Hypothalamus (tissue), 51 donors: ENCODE data around the gene CADPS2.

Experiments
- DNase-seq, 51 donors: peaks; one replicate each; lab custom pipeline; 2025; lab: John Stamatoyannopoulos, UW

The CADPS2 gene

DNA sequence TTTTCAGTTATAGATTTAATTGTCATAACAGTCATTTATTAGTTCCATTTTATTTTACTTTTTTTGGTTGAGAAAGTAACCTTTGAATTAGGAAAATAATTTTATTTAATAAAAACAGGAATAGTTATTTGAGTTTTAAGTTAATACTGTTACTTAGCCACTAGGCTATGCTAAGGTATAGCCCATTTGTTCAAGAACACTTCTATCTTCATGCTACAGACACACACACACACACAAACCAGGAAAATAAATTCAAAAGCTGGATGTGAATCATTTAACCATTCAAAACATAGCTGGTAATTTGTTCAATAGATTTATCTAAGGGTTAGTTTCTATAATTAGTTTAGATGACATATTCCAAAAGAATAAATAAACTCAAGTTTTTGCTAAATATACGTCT is 335.7 kb downstream of the CADPS2 start:
- no peak for DNase-seq

DNA sequence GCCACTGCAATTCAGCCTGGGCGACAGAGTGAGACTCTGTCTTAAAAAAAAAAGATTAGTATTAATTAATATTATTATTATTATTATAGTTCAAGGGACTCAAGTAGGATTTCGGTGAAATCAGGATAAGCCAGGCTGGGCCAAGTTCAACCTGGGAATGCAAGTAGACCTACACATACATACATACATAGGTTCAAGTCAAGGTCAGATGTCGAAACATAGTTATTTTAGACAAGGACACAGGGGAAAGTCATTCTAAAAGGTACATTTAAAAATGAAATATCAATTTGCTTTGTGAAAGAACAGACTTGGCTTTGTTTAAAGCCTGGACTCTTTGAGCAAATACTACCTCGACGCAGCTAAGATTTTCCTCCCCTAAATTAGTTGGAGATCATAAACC is 336.7 kb downstream of the CADPS2 start:
- no peak for DNase-seq

DNA sequence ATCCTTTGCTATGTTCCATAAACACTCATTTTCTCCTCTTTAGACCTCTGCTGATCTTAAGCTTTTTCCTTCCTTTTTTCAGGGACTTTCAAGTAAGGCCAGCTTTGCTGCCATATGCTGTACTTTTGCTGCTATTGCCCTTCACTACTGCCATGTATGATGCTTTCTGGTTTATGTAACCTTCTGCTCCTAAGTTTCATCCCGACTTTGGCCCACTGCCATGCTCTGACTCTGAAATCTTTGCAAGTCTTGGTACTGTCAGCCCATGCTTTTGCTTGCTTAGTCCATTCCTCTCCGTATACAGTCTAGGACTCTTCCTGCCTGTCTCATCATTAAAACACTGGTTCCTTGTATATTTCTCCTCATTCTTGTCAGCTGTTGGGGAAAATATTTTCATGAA is 339.8 kb downstream of the CADPS2 start:
- DNase-seq = no peak

DNA sequence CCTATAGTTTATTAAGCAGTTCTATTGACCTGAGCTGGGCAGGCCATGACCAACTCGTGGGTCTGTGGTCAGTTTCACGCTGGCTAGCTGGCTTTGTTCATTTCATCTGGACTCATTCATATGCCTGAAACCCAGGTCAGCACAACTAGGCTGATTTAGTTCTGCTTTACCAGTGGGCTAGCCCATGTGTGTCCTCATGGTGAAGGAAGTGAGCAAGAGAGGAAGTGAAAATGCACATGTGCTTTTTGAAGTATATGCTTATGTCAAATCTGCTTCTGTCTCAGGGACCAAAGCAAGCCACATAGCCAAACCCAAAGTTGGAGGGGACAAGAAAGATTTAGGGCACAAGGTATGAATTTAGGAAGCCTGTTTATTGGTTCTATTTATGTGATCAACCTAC is 341.8 kb downstream of the CADPS2 start:
- DNase-seq = peak in 19 of 51 donors; percentile 1 to 28 (median 10)

DNA sequence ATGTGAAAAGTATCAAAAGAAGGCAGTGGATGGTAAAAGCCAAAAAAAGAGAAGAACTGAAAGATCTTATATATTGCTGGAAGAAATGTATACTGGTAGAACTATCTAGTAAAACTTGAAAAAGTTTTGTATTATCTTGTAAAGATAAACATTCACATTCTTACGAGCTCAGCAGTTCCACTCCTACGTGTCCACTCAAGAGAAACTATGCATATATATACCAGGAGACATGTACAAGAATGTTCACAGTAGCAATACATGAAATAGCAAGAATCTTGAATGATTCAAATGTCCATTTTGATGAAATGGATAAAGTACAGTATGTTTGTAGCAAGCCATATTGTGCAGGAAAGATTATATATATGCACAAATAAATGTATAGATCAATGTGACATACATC is 342.4 kb downstream of the CADPS2 start:
- DNase-seq = no peak

DNA sequence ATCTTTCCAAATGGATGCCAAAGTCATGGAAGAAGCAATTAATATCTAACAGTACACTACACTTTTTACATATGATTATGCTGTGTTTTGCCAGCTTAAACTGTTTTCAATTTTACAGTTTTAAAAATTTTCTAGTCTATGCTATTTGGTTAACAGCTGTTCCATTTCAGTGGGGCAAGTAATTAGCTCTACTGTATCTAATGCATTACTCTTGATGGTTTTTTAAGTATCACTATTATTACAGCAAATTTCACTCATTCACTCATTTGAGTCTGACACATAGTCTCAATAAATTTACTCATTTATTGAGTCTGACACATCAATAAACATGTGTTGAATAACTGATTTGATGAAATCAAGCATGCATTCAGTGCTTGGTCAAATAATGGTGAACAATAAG is 343.1 kb downstream of the CADPS2 start:
- DNase-seq = no peak

DNA sequence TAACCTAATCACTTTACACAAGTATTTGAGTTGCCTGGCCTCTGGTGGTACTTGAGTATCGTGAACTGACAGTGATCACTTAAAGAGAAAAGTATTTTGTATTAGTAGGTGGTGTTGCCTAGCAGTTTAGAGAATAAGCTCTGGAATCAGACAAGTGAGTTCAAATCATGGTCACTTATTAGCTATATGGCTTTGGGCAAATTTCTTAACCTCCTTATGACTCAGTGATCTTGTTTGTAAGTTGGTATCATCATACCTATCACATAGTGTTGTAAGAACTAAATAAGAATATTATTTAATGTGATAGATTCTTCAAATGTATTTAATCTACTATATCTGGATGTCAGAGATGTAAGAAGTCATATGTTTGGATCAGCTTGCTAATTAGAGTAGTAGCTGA is 351.2 kb downstream of the CADPS2 start:
- no peak for DNase-seq

DNA sequence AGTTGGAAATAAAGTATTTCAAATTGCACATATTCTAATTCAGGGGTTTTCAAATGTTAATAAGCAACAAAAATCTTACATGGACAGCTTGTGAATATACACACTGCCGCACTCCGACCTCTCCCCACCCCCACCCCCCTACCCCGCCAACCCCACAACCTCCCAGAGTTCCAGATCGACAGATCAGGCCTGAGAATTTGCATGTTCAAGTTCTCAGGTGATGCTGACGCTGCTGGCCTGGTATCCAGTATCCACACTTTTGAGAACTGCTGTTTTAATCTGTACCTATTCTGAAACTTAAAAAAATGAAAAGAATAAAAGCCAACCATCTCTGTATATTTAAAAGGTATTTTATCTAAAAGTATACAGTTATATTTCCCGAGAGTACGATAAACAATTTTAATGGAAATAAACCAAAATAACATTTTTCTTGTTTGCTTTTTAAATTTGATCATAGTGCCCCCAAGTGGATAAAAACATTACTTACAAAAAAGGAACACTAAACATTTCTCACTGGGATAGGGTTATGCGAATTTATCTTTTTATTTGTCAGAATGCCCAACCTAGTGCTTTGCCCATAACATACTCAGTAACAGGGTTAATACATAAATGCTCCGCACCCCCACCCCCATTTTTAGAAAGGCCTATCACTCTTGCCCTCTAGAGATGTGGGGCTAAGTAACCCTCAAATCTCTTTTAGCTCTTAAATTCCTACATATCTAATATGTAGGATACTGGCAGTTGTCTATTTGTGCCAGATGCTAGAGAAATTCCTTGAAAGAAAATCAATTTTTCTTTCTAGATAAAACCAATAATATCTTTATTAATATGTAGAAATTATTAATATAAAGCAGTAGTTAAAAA is 353.6 kb downstream of the CADPS2 start:
- no peak for DNase-seq

DNA sequence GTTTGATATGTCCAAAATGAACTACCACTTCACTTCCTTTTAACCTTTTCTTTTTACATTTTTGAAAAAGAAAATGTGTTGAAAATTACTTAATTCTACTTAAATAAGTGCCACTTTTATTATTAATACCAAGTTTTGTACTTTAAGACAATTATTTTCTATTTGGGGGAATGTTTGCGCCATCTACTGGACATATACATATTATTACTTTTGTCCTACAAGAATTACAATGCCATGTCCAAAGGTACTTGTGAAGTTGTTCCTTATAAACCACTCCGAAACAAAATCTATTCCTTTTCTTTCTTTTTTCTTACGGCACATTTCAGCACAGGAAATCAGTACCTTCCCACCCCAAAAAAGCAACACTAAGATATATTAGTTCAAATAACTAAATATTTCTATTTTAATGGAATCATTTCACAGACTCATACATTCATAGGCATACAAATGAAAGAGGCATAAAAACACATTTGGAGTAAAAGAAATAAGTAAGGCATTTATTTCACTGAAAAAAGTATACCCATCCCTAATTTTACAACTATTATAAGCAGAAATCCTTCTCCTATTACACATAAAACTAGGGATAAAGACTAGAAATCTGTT is 357.3 kb downstream of the CADPS2 start:
- DNase-seq = no peak

DNA sequence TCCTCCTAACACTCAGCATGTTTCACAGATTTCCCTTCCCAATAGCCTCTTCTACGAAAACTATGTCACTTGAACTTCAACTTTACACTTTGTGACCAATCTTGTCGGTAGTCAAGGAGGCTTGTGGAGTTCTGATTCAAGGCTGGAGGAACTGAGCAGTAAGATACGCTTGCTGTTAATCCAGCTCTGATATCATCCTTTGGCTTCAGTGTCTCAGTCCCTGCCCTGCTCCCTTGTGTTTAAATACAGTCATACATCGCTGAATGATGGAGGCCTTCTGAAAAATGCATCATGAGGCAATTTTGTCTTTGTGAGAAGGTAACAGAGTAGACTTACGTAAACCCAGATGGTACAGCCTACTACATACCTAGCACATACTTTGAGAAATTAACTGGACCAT is 360.9 kb downstream of the CADPS2 start:
- DNase-seq = no peak

DNA sequence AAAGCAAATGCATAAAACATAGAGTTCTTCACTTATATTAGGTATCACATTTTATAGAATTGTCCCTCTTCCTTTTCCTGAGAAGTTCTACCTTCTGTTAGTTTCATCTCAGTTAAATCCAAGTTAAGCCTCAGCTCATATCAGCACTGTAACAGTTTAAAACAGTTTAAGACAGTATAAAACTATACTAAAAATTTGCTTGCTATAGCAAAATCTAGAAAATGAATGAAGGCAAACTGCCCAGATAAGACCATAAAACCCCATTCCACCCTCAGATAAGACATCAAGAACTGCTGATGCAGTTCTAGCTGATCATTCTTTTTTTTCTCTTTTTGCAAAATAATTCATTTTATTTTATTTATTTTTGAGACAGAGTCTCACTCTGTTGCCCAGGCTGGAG is 364.5 kb downstream of the CADPS2 start:
- no peak for DNase-seq

DNA sequence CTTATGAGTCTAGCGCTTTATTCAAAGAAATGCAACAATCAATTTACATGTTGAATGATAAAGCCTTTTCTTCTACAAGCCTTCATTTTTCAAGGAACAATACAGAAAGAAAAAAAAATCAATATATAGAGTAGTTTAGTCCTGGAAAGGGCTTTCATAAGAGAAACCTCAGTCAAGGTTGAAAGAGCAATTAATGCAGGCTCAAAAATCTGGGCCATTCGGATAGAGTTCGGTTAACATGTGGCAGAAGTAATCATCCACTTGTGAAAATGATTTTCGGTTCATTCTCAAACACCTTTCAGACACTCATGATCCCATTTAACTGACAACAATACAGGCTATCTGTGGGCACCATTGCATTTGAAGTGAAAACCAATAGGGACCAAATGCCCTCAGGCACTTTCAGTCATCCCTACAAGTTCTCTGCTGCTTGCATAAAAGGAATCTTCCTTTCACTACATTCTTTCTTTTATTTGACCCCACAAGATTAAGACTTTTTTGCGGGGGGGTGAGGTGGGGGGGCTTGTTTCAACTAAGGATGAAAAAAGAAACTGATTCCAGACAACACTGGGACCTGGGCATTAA is 365.2 kb downstream of the CADPS2 start:
- DNase-seq = no peak

DNA sequence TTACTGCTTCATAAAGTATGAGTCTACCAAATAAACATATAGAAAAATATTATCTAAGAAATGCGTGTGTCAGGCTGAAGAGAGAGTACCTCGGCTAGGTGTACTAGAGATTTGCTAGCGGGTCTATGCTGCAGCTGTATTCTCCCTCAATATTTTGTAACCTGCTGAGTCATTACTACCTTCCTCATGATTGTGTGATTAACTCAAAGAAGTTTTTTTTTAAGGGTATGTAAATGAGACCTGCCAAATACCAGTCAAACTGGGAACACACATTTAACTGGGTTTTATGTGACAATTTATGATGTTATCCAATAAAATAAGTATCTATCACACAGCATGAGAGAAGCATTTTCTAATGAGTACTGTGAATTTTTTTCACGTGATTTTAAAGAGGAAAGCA is 367.8 kb downstream of the CADPS2 start:
- DNase-seq = no peak

DNA sequence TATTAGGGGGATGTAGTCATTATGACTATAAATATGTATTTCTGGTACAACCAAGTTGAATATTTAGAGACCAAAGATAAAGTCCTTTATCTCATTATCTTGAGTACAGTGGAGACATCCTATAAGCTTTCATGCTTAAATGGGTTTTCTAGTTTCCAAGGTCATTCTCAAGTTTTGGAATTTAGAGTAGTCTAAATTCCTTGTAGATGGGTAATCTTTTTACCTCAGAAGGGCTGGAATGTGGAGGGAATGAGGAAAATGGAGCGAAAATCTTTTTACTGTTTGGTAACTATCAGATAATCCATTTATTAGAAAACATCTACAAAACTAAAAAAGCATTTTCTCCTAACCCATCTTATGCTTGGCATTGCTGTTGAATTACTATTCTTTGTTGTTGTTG is 368.7 kb downstream of the CADPS2 start:
- no peak for DNase-seq

DNA sequence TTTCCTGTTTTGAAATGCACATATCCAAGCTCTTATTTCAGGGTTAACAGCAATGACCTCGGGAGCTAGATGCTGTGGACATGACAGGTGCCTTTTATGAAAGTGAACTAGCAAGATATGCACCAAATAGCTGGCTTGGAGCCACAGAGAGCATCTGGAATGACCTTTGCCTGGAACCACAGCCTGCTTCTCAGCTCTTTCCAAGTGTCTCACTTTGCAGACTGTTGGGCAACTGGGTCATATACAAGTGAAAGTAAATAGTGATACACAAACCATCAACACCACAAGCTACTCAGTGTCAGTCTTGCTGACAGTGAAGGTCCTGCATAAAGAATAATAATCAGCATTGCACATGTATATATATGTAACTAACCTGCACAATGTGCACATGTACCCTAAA is 370.9 kb downstream of the CADPS2 start:
- no peak for DNase-seq

DNA sequence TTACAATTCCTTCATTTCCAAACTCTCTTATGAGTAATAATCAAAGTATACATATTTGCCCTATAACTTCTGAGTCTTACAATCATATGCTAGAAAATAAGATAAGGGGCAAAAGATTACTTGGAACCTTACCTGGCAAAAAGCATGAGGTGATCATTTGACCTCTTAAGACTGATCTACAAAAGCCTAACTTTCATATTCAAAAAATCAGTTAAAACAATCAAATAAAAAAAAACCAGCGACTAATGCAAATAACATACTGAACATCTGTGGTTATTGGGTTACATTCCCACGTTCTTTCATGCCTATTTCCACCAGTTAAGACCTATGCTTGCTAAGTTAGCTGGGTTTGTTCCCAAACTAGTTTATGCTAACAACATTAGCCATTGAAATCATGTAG is 375.0 kb downstream of the CADPS2 start:
- no peak for DNase-seq

DNA sequence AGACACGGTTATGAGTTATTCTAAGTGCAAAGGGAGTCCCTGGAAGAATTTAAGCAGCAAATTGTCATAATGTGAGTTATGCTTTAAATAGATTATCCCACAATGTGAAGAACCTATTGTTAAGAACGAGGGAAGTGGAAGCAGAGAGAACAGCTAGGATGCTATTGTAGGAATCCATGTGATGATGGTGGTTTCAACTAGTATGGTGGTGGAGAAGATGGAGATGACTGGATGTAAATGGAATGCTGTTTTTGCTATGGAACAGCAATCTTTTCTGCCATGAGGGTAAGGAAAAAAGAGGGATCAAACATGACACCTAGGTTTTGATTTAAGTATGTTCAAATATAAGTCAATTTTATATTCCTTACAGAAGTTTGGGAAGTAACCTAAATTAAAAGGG is 378.7 kb downstream of the CADPS2 start:
- DNase-seq = no peak

DNA sequence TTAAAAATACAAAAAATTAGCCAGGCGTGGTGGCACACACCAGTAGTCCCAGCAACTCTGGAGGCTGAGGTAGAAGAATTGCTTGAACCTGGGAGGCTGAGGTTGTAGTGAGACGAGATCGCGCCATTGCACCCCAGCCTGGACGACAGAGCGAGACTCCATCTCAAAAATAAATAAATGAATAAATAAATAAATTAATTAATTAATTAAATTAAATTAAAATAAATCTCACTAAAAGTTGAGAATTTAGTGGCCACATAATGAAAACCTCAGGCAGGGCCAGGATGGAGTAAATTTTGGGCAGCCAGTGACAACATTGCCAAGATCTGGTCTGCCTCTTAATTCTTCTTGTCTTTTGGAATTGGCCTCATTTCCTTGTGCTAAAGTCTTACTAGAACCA is 394.3 kb downstream of the CADPS2 start:
- no peak for DNase-seq

DNA sequence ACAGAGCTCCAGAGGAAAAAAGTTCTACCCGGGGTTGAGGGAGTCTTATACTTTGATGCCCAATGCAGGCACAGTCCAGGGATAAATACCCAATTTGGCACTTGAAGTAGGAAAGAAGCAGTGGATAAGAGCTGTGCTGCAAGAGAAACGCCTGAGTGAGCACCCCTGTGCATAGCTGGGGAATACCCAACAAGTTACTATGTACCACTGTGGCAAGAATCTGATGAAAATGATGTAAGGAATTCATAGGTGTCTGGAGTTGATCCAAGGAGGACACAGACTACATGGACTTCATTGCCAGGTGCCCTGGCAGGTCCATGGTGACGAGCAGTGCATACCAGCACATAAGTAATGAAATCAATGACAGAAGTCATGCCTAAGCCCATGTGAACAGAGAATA is 398.0 kb downstream of the CADPS2 start:
- DNase-seq = no peak

DNA sequence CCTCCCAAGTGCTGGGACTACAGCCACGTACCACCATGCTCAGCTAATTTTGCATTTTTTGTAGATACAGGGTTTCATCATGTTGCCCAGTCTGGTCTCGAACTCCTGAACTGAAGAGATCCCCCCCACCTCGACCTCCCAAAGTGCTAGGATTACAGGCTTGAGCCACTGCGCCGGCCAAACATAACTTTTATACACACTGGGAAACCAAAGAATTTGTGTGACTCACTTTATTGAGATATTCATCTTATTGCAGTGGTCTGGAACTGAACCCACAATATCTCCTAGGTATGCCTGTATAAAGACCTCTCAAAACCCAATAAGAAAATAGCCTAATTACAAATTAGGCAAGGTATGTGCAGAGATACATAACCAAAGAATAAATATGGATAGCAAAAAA is 399.1 kb downstream of the CADPS2 start:
- DNase-seq = no peak

DNA sequence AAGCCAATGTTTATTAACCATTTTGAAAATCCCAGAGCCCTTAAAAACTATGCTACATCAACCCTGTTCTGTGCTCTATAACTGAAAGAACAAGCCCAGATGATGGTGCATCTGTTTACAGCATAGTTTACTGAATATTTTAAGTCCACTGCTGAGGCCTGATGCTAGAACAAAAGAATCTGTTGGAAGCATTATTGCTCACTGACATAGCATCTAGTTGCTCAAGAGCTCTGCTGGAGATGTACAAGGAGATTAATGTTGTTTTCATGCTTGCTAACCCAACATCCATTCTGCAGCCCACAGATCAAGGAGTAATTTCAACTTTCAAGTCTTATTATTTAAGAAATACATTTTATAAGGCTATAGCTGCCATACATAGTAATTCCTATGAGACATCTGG is 400.4 kb downstream of the CADPS2 start:
- no peak for DNase-seq

DNA sequence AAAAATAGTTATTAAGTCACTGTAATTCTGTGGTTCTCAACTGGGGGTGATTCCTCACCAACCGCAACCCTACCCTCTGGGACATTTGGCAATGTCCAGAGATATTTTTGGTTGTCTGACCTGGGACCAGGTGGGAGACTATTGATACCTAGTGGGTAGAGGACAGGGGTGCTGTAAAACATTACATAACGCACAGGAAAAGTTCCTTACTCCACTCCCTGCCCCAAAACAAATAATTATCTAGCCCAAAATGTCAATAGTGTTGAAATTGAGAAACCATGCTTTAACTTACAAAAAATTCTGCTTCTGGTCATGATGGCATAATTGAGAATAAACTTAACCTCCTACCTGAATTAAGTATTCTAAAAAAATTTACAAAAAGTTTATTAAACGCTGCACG is 404.0 kb downstream of the CADPS2 start:
- no peak for DNase-seq
